Prostate gland (tissue), 2 donors: Measurements from ENCODE around the gene SMPD4. TPM values are rescaled to one million over a fixed set of nuclear protein-coding genes. Genes with fewer than 3 reads are reported as not detected.
"Not testable (repeated sequence)": the region's sequence is repeated elsewhere in the genome, so short reads cannot be mapped to it uniquely, and the experiment has no call there.

Source experiments
- DNase-seq: peaks from one replicate; pipeline ENCODE4 v3.0.0-alpha.2; 2019; ENCODE audit warnings: low spot score
- H3K27ac ChIP-seq, 2 donors: fragments of 200-600 bp; sonication (generic); 2 replicates each; pipeline ENCODE4 v1.5.1; 2017 to 2019
- H3K27me3 ChIP-seq: fragments of 200-600 bp; sonication (generic); replicated peaks from 2 replicates; pipeline ENCODE4 v1.5.1; 2019; ENCODE audit not compliant: insufficient read depth
- H3K36me3 ChIP-seq, 2 donors: fragments of 200-600 bp; sonication (generic); 1 replicate in 1 of 2; 2 replicates in 1 of 2; pipeline versions ENCODE4 v1.5.1 to v1.8.1; 2017 to 2019
- H3K4me1 ChIP-seq: fragments of 200-600 bp; sonication (generic); replicated peaks from 2 replicates; pipeline ENCODE4 v1.5.1; 2019
- H3K4me3 ChIP-seq, 2 donors: fragments of 200-600 bp; sonication (generic); 2 replicates each; pipeline ENCODE4 v1.5.1; 2017 to 2019
- H3K9me3 ChIP-seq: fragments of 200-600 bp; sonication (generic); 2 replicates; pipeline ENCODE4 v1.5.1; 2017
- POLR2A ChIP-seq: fragments of 450-650 bp; IDR thresholded peaks from one replicate; pipeline ENCODE4 v1.6.1; 2016; ENCODE audit warnings: antibody characterized with exemption, mild to moderate bottlenecking
- POLR2AphosphoS5 ChIP-seq: sonication (generic); formaldehyde crosslinking; IDR thresholded peaks from one replicate; pipeline ENCODE4 v1.6.1; 2017; ENCODE audit warnings: antibody characterized with exemption
- WGBS: methylation state at CpG from one replicate; pipeline ENCODE4 v1.1.5; 2018; 5-methylcytosine and 5-hydroxymethylcytosine counted together
- intact Hi-C: fragments of 100-400 bp; cut with DNase I; formaldehyde crosslinking; loops from one replicate; pipeline ENCODE4 v1.14.2; 2022
- total RNA-seq, 2 donors: library from RNA; depleted of rRNA; stranded (reverse); fragments of >200 nt; gene quantifications; one replicate each; pipeline ENCODE4 v1.1.0, GENCODE V29; 2016
- TF ChIP-seq, protein P1 (sequence below), 4 experiments: fragments of 200-600 bp in 2 of 4; fragments of 450-650 bp in 2 of 4; sonication (generic) in 2 of 4; IDR thresholded peaks; 1 replicate in 3 of 4; 2 replicates in 1 of 4; pipeline ENCODE4 v1.5.1; 2016 to 2019; ENCODE audit warnings: antibody characterized with exemption in 4 of 4, mild to moderate bottlenecking in 2 of 4, moderate library complexity in 2 of 4

The SMPD4 gene
- total RNA-seq, 2 donors from 2014 or later, result 38.1 to 74.5 TPM

DNA sequence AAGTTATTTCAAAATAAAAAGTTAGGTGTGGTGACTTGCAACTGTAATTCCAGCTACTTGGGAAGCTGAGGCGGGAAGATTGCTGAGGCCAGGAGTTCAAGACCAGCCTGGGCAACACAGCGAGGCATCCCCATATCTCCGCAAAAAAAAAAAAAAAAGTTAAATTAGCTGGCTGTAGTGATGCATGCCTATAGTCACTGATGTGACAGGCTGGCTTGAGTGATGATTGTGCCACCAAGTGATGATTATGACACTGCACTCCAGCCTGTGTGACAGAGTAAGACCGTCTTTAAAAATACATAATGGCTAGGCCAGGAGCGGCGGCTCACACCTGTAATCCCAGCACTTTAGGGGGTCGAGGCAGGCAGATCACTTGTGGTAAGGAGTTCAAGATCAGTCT is 11.5 kb downstream of the SMPD4 start:
- peaks cover 0 to 6% of the 10 kb centered on the region in 2 donors for H3K36me3 ChIP-seq
- WGBS, result 96% methylated on average over 7 of the region's 7 CpGs
- H3K9me3 ChIP-seq, result no peaks in the 10 kb centered on the region
- H3K4me3 ChIP-seq, result no peak overlapping the region
- DNase-seq, result no peak
- no peaks in the 10 kb centered on the region for H3K27me3 ChIP-seq
- H3K4me1 ChIP-seq, result no peaks in the 10 kb centered on the region
- H3K27ac ChIP-seq, result no peak overlapping the region
- intact Hi-C loops, result no loop called here
- TF ChIP-seq POLR2AphosphoS5, result no peak
- no peak for TF ChIP-seq POLR2A
- TF ChIP-seq, protein P1, sequence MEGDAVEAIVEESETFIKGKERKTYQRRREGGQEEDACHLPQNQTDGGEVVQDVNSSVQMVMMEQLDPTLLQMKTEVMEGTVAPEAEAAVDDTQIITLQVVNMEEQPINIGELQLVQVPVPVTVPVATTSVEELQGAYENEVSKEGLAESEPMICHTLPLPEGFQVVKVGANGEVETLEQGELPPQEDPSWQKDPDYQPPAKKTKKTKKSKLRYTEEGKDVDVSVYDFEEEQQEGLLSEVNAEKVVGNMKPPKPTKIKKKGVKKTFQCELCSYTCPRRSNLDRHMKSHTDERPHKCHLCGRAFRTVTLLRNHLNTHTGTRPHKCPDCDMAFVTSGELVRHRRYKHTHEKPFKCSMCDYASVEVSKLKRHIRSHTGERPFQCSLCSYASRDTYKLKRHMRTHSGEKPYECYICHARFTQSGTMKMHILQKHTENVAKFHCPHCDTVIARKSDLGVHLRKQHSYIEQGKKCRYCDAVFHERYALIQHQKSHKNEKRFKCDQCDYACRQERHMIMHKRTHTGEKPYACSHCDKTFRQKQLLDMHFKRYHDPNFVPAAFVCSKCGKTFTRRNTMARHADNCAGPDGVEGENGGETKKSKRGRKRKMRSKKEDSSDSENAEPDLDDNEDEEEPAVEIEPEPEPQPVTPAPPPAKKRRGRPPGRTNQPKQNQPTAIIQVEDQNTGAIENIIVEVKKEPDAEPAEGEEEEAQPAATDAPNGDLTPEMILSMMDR (IDR thresholded peaks at IDR 0.05), result no peak

DNA sequence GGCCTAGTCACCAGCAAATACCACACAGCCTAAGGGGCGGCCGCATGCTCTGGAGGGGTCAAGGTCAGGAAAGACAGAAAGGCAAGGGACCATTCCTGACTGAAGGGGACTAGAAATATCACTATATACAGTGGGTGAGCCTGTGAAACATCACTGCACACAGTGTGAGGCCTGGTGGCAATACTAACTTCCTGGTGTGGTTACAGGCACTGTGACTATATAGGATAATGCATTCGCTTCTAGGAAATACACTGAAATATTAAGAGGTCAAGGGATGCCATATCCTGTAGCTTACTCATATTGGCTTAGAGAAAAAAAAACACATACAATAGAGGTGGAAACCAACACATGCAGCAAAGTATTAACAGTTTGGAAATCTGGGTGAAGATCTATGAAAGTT is 12.2 kb downstream of the SMPD4 start:
- H3K4me1 ChIP-seq, H3K9me3 ChIP-seq, H3K27me3 ChIP-seq, intact Hi-C loops, H3K4me3 ChIP-seq, DNase-seq, H3K27ac ChIP-seq, H3K36me3 ChIP-seq: not testable (repeated sequence)
- 98% methylated on average over 3 of the region's 3 CpGs for WGBS

DNA sequence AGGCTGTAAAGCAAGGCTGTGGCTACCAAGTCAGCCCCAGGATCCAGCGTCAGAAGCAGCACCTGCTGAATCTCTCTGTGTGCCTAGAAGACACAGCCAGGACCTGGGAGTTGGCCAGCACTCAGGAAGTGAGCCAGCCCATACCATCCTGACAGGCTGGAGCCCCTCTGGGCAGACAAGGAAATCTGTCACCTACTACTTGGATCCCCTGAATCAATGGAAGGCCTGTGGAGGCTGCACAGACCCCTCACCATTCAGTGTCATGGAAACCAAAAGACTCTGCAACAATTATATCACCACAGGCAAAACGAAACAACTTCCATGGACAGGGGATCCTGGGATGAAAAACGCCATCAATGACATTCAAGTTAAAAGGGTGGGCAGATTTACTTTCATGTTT is 14.8 kb downstream of the SMPD4 start:
- H3K4me3 ChIP-seq, H3K27me3 ChIP-seq, intact Hi-C loops, DNase-seq, H3K9me3 ChIP-seq, H3K27ac ChIP-seq, H3K4me1 ChIP-seq: not testable (repeated sequence)
- 94% methylated on average over 3 of the region's 3 CpGs for WGBS
- peaks cover 0 to 12% of the 10 kb centered on the region in 2 donors for H3K36me3 ChIP-seq

DNA sequence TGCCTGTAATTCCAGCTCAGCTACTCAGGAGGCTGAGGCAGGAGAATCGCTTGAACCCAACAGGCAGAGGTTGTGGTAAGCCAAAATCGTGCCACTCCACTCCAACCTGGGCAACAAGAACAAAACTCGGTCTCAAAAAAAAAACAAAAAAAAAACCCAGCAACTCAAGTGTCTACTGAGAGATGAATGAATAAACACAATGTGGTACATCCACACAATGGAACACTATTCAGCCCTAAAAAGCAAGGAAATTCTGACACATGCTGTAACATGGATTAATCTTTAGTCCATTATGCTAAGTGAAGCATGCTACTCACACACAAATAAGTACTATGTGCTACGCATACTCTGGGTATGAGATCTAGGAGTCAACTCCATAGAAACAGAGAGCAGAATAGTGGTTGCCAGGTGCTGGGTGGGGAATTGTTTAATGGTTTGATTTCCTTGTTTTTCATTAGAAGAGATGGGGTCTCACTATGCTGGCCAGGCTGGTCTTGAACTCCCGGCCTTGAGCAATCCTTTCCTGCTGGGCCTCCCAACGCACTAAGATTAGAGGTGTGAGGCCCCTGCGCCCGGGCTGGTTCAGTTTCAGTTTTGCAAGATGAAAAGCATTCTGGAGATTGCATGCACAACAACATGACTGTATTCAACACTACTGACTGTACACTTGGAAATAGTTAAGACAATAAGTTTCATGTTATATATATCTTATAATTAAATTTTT is 15.9 kb downstream of the SMPD4 start:
- WGBS, result 96% methylated on average over 8 of the region's 8 CpGs
- TF ChIP-seq POLR2AphosphoS5, result no peak
- TF ChIP-seq, protein P1 (IDR thresholded peaks at IDR 0.05), result no peak
- no peak for TF ChIP-seq POLR2A
- no peaks in the 10 kb centered on the region for H3K27me3 ChIP-seq
- no peaks in the 10 kb centered on the region for H3K9me3 ChIP-seq
- peaks cover 0 to 12% of the 10 kb centered on the region in 2 donors for H3K36me3 ChIP-seq
- H3K4me3 ChIP-seq, result no peak overlapping the region
- H3K27ac ChIP-seq, result no peak overlapping the region
- intact Hi-C loops, result no loop called here
- H3K4me1 ChIP-seq, result no peaks in the 10 kb centered on the region
- no peak for DNase-seq

DNA sequence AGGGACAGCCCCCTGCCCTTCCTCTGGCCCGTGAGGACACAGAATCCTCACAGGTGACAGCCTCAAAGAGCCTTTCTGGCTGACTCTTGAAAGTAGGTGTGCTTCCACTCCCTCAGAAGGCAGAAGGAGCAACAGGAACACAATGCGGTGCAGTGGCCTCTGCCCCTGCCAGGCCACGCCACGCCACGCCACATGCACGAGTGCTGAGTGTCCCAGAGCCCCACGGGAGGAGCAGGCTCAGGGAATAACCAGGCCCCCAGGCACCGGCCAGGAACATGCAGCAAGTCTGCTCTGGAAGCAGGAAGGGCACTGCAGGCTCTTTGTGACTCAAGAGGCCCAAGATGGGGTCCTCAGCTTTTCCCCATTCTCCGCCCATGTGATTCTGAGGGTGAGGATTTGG is 18.4 kb downstream of the SMPD4 start:
- Histone ChIP-seq H3K4me3 (no peak overlapping the region), H3K9me3 (no peaks in the 10 kb centered on the region), H3K27me3 (no peaks in the 10 kb centered on the region), H3K4me1 (no peaks in the 10 kb centered on the region), H3K36me3 (peaks cover 0 to 12% of the 10 kb centered on the region in 2 donors), H3K27ac (no peak overlapping the region)
- 96% methylated on average over 9 of the region's 9 CpGs for WGBS
- TF ChIP-seq, protein P1 (IDR thresholded peaks at IDR 0.05), result no peak
- TF ChIP-seq POLR2A (no peak), POLR2AphosphoS5 (no peak)
- intact Hi-C loops, result no loop called here
- DNase-seq, result no peak

DNA sequence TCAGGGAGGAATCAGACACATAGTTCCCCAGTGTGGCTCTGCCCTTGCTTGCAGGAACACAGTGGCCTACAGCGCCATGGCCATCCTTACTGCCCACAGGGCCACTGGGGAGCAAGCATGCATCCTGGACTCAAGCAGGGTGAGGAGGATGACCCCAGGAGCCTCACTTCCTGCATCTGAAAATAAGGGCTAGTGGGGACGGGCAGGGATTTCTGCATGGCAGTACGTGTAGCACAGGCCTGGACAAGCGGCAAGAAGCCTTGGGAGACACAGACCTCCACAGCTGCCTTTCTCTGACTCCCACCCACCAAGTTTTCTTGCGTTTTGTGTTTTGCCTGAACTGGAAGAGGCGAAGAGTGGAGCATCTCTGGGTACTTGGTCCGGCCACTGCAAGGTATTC is 18.9 kb downstream of the SMPD4 start:
- DNase-seq, H3K27ac ChIP-seq, intact Hi-C loops, H3K4me3 ChIP-seq, H3K27me3 ChIP-seq, H3K4me1 ChIP-seq, H3K9me3 ChIP-seq: not testable (repeated sequence)
- WGBS, result 95% methylated on average over 7 of the region's 7 CpGs
- peaks cover 0 to 12% of the 10 kb centered on the region in 2 donors for H3K36me3 ChIP-seq

DNA sequence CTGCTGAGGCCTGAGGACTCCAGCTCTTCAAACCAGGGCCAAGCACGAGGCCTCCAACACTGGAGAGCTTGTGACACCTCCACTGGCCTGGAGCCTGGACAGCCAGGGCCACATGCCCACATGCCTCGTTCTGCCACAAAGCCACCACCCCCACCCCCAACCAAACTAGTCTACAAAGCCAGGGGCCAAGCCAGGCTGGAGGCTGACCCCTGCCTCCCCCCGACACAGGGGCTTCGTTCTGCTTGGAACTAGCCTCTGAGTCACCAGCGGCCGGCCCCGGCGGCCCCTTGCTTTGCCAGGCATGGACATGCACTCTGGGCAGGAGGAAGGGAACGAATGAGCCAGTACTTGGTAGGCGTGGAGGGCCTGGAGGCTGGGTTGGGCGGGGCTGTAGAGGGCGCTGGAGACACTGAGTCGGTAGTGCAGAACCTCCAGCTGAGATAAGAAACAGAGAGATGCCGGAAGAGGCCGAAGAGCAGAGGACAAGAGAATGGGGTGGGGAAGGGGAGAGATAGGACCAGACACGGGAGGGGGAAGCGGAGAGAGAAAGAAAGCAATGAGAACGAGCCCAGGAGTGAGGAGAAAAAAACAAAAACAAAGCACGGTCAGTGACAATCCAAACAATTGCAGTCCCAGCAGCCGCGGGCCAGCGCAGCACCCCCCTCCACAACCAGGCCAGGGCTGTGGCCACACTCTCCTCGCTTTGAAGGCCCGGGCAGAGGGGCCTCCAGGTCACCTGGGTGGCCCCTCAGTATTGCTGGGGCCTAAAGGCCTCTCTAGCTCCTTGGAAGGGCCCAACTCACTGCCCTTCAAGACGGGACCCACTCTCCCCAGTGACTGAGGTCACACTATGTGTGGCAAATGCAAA is 20.3 kb downstream of the SMPD4 start:
- intact Hi-C loops, H3K4me1 ChIP-seq, H3K9me3 ChIP-seq, H3K4me3 ChIP-seq, H3K36me3 ChIP-seq, DNase-seq, H3K27me3 ChIP-seq, H3K27ac ChIP-seq: not testable (repeated sequence)
- WGBS, result 83% methylated on average over 24 of the region's 25 CpGs
